ENCODE measurements around the gene ST6GALNAC3. TPM values are rescaled to one million over a fixed set of nuclear protein-coding genes. Genes with fewer than 3 reads are reported as not detected.

ST6GALNAC3 gene
- total RNA-seq, 1 donor from 2014 or later = 3.6 TPM

DNA sequence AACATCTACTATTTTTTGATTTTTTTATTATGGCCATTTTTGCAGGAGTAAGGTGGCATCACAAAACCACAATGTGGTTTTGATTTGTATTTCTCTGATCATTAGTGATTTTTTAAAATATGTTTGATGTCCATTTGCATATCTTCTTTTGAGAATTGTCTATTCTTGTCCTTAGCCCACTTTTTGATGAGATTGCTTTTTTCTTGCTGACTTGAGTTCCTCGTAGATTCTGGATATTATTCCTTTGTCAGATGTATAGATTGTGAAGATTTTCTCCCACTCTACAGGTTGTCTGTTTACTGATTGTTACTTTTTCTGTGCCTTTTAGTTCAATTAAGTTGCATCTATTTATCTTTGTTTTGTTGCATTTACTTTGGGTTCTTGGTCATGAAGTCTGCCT, 375.7 kb downstream of the ST6GALNAC3 start:
- DNase-seq = no peak

GRCh38 chr1:76463278-76463677, 388.7 kb downstream of the ST6GALNAC3 start:
- no peak for DNase-seq

- DNase-seq = no peak
Observed at GRCh38 chr1:76463849-76464248, 389.3 kb downstream of the ST6GALNAC3 start.

GRCh38 chr1:76465030-76465429, 390.5 kb downstream of the ST6GALNAC3 start:
- DNase-seq = no peak

GRCh38 chr1:76470166-76470565, 395.6 kb downstream of the ST6GALNAC3 start:
- DNase-seq = no peak

GRCh38 chr1:76471536-76471935, 397.0 kb downstream of the ST6GALNAC3 start:
- no peak for DNase-seq

DNA sequence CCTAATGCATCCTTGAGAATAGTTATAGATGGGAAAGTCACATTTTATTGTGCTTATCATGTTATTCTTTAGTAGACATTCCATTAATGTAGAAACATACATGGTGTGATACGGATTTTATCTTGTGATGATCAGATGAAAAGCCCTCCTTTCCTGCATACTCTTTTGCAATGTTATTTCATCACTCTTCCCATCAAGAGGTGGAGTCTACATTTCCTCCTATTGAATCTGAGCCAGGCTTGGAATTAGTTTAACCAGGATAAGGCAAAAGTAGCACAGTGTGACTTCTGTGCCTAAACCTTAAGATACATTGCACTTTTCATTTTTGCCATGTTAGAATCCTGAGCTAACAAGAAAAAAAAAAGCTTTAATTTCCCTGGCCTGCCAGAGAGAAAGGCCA, 399.0 kb downstream of the ST6GALNAC3 start:
- DNase-seq = no peak

GRCh38 chr1:76474922-76475321, 400.4 kb downstream of the ST6GALNAC3 start:
- no peak for DNase-seq

GRCh38 chr1:76477156-76477555, 402.6 kb downstream of the ST6GALNAC3 start:
- no peak for DNase-seq

GRCh38 chr1:76480827-76481226, 406.3 kb downstream of the ST6GALNAC3 start:
- no peak for DNase-seq

DNA sequence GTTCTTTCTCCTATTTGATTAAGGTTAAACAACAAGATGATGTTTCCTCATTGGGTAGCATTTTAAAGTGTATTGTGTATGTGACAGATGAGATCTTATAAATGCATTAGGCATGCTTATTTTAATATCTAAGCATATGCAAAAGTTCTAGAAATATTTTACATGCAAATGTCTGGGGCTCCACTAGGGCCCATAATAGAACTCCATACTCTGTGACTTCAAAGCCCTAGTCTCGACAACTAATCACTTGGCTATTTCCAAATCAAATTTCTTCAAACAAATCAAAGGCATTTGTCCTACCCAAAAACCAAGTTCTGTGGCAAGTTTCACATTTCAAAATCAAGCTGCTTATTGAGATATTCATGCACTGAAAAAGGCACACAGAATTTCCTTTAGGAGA, 407.1 kb downstream of the ST6GALNAC3 start:
- no peak for DNase-seq

GRCh38 chr1:76482272-76482671, 407.7 kb downstream of the ST6GALNAC3 start:
- no peak for DNase-seq

- DNase-seq = no peak
Observed at GRCh38 chr1:76491737-76492136, 417.2 kb downstream of the ST6GALNAC3 start.

DNA sequence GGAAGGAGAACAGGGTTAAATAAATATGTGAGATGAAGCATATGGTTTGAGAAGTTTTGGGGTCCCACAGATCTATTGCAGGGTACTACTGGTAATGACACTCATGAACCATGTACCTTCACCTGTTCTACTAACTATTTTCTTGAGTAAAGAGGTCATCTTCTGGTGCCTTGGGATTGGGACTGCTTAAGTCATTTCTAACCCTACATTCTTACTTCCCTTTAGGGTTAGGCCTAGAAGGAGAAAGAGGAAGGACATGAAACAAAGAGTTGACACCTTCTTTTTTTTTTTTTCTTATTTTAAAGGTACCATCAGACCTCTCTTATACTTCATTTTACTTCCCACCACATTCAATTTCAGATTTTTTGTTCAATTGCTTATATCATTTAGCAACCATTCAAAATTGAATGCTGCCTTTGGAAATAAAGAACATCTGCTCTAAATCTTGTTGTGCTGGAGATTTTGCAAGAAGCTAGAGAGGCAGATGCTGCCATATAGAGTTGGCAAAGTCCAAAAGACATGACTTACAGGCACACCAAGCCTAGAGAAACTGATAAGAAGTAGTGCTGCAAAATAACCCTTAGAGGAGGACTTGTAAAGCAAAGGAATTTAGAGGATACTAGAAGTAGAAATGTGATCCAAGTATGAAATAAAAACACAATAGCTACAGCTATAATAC, 418.3 kb downstream of the ST6GALNAC3 start:
- no peak for DNase-seq

- no peak for DNase-seq
Observed at GRCh38 chr1:76494807-76495206, 420.3 kb downstream of the ST6GALNAC3 start.

- DNase-seq = no peak
Observed at GRCh38 chr1:76496871-76497270, 422.3 kb downstream of the ST6GALNAC3 start.

GRCh38 chr1:76500116-76500515, 425.6 kb downstream of the ST6GALNAC3 start:
- no peak for DNase-seq

DNA sequence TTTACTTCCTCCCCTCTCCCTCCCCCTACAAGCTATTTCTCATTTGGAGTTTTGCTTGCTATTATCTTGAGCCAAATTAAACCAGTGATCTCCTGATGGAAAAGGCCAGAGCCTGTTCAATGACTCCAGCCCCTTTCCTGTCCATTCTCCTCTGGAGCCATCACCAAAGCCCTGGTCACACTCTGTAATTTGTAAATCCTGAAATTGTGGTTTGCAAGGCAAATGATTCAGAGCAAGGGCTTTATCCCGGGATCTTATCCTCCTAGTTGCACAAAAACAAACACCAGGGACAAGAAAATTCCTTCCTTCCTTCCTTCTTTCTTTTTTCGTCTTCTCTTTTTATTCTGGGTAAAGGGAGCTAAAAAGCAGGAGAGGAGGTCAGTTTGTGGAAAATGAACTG, 426.6 kb downstream of the ST6GALNAC3 start:
- DNase-seq = no peak

- DNase-seq = no peak
Observed at GRCh38 chr1:76501586-76502219, 427.2 kb downstream of the ST6GALNAC3 start.

DNA sequence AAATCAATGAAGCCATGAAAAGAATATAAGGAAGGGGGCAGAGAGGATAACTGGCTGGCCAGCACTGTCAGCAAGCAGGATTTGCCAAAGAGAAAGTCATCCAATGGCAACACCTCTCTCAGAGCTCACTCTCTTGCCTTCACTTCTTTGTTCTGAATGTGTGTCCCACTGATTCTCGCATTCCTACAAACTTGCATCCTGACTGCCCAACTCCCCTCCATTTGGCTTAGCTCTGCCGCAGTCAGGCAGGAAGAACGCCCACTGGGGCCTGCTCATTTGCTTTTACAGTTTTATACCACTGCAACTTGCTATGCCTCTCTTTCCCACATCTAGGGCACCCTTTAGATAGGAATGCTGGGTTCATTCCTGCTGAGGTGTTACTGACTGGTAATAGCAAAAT, 428.6 kb downstream of the ST6GALNAC3 start:
- no peak for DNase-seq

DNA sequence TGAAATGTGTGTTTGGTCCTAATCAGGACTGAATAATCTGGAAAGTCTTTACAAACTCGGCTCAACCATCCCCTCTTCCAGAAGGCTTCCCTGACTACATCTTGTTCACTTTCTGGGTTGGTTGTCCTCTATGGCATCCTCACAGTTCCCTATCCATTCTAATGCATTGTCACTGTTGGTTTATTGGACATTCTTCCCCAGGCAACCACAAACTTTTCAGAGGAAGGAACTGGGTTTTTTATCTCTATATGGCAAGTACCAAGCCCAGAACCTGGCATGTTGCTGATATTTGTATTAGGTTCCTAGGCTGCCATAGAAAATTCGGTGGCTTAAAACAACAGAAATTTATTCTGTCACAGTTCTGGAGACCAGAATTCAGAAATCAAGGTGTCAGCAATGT, 429.2 kb downstream of the ST6GALNAC3 start:
- no peak for DNase-seq

DNA sequence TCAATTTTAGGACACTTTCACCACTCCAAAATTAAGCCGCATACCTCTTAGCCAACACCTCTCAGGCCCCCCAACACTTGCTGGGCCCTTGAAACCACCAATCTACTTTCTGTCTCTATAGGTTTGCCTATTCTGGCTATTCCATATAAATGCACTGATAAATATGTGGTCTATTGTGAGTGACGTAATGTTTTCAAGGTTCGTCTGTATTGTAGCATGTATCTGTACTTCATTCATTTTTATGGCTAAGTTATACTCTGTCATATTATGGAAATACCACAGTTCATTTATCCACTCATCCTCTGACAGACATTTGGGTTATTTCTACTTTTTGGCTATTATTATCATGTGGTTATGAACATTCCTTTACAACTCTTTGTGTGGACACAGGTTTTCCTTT, 432.8 kb downstream of the ST6GALNAC3 start:
- DNase-seq = no peak

DNA sequence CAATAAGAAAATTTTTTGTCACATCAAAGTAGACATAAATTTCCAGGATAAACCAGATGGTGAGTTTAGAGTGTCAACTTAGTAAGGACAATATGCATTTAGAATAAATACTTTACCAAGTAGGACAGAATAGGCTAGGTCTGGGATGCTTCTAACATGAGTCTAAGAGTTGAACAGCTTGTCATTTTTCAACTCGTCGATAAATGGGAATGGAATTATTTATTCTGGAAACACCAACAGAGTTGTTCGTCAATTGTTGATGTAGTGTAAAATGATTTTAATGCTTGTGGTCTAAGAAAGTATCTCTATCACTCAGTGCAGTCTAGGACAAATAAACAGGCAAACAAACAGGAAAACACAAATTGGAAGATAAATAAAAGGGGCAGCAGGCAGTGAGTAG, 434.3 kb downstream of the ST6GALNAC3 start:
- no peak for DNase-seq
